SK-N-SH (cell line): ENCODE results near the gene EDIL3. TPM values are rescaled to one million over a fixed set of nuclear protein-coding genes. Genes with fewer than 3 reads are reported as not detected.

Experiments used
- CTCF ChIA-PET: fragments of 300-600, 350-600 bp; formaldehyde crosslinking; extraction: SDS; loops from one replicate; lab custom pipeline; 2021; lab: Yijun Ruan, JAX
- POLR2A ChIA-PET: fragments of 350-600 bp; sonication (Branson Sonifier 250); formaldehyde crosslinking; extraction: SDS; loops from one replicate; lab custom pipeline; 2020; ENCODE audit warnings: antibody characterized with exemption, inconsistent platforms; lab: Yijun Ruan, JAX
- DNase-seq: peaks from one replicate; pipeline ENCODE4 v3.0.0; 2012
- H2AFZ ChIP-seq: fragments of 200-600 bp; sonication (generic); 2 replicates; pipeline ENCODE4 v1.8.1; 2016; ENCODE audit warnings: antibody characterized with exemption, mild to moderate bottlenecking, low read depth
- H3F3A ChIP-seq: fragments of 200-600 bp; sonication (generic); replicated peaks from 2 replicates; pipeline ENCODE3; 2016; ENCODE audit warnings: antibody characterized with exemption, mild to moderate bottlenecking; ENCODE audit not compliant: insufficient read depth
- H3K27ac ChIP-seq, 2 experiments: fragments of 200-500 bp in 1 of 2; fragments of 200-600 bp in 1 of 2; sonication (Bioruptor generic) in 1 of 2; sonication (generic), shearing (Covaris generic) in 1 of 2; 2 replicates each; pipeline versions ENCODE4 v1.5.1 to v1.6.1; 2014 to 2016; ENCODE audit warnings: low read depth in 2 of 2, inconsistent platforms in 1 of 2, low read length in 1 of 2, mild to moderate bottlenecking in 1 of 2, mixed read lengths in 1 of 2
- H3K27me3 ChIP-seq: fragments of 200-600 bp; sonication (generic), shearing (Covaris generic); 2 replicates; pipeline ENCODE4 v1.6.1; 2016; ENCODE audit warnings: mixed run types; ENCODE audit not compliant: insufficient read depth
- H3K36me3 ChIP-seq, 2 experiments: fragments of 200-500 bp in 1 of 2; fragments of 200-600 bp in 1 of 2; sonication (Bioruptor generic) in 1 of 2; sonication (generic) in 1 of 2; replicated peaks in 1 of 2; 2 replicates each; pipeline versions ENCODE3 to v1.5.1; 2014 to 2016; ENCODE audit warnings: low read length in 1 of 2, mild to moderate bottlenecking in 1 of 2; ENCODE audit not compliant: insufficient read depth in 2 of 2, control insufficient read depth in 1 of 2
- H3K4me1 ChIP-seq, 2 experiments: fragments of 200-500 bp in 1 of 2; fragments of 200-600 bp in 1 of 2; sonication (Bioruptor generic) in 1 of 2; sonication (generic), shearing (Covaris generic) in 1 of 2; 2 replicates each; pipeline versions ENCODE4 v1.5.1 to v1.6.1; 2014 to 2016; ENCODE audit warnings: low read depth in 1 of 2, low read length in 1 of 2, mixed run types in 1 of 2; ENCODE audit not compliant: insufficient read depth in 2 of 2, control insufficient read depth in 1 of 2
- H3K4me2 ChIP-seq: fragments of 200-600 bp; sonication (generic), shearing (Covaris generic); 2 replicates; pipeline ENCODE4 v1.6.1; 2017; ENCODE audit warnings: mixed run types
- H3K4me3 ChIP-seq, 2 experiments: fragments of 200-500 bp in 1 of 2; fragments of 200-600 bp in 1 of 2; sonication (Bioruptor generic) in 1 of 2; sonication (generic), shearing (Covaris generic) in 1 of 2; 2 replicates each; pipeline versions ENCODE4 v1.5.1 to v1.8.1; 2014 to 2016; ENCODE audit warnings: low read depth in 2 of 2, inconsistent platforms in 1 of 2, low read length in 1 of 2, mild to moderate bottlenecking in 1 of 2, mixed read lengths in 1 of 2, moderate library complexity in 1 of 2
- H3K79me2 ChIP-seq: fragments of 200-600 bp; sonication (generic); 2 replicates; pipeline ENCODE4 v1.8.1; 2017; ENCODE audit warnings: mild to moderate bottlenecking; ENCODE audit not compliant: insufficient read depth
- H3K9ac ChIP-seq: fragments of 200-600 bp; sonication (generic); 2 replicates; pipeline ENCODE4 v1.6.1; 2017; ENCODE audit warnings: mixed run types
- H3K9me2 ChIP-seq: fragments of 200-600 bp; sonication (generic); 2 replicates; pipeline ENCODE4 v1.6.1; 2017; ENCODE audit warnings: mixed run types
- H3K9me3 ChIP-seq: fragments of 200-600 bp; sonication (generic); 2 replicates; pipeline ENCODE4 v1.6.1; 2017; ENCODE audit warnings: mixed run types, mild to moderate bottlenecking, moderate library complexity
- H4K20me1 ChIP-seq: fragments of 200-600 bp; sonication (generic); 2 replicates; pipeline ENCODE4 v1.6.1; 2017; ENCODE audit warnings: mild to moderate bottlenecking, mixed run types; ENCODE audit not compliant: insufficient read depth
- CHD2 ChIP-seq: fragments of 150-350 bp; IDR thresholded peaks from 2 replicates; pipeline ENCODE4 v1.6.1; 2018; ENCODE audit warnings: low read length; ENCODE audit not compliant: partially characterized antibody
- ELF1 ChIP-seq: IDR thresholded peaks from 2 replicates; pipeline ENCODE4 v1.4.0; 2012
- EZH2phosphoT487 ChIP-seq: fragments of 200-600 bp; sonication (generic); IDR thresholded peaks from 2 replicates; pipeline ENCODE4 v1.6.1; 2017; ENCODE audit warnings: low read depth, mixed run types, mild to moderate bottlenecking, antibody characterized with exemption, moderate library complexity, borderline replicate concordance
- GABPA ChIP-seq: IDR thresholded peaks from 2 replicates; pipeline ENCODE4 v1.4.0; 2012; ENCODE audit warnings: low read depth, mild to moderate bottlenecking
- JUND ChIP-seq: IDR thresholded peaks from 2 replicates; pipeline ENCODE4 v1.4.0; 2012
- MXI1 ChIP-seq: IDR thresholded peaks from 2 replicates; pipeline ENCODE4 v1.6.1; 2012; ENCODE audit warnings: mild to moderate bottlenecking, low read depth, low read length, improper control_type of control experiment
- POLR2AphosphoS5 ChIP-seq: IDR thresholded peaks from 2 replicates; pipeline ENCODE4 v1.6.1; 2012; ENCODE audit warnings: low read depth, low read length
- RAD21 ChIP-seq: IDR thresholded peaks from 2 replicates; pipeline ENCODE4 v1.6.1; 2012; ENCODE audit warnings: mild to moderate bottlenecking, low read length
- RFX5 ChIP-seq: IDR thresholded peaks from 2 replicates; pipeline ENCODE4 v1.6.1; 2012; ENCODE audit warnings: mild to moderate bottlenecking, improper control_type of control experiment, low read length
- SMC3 ChIP-seq: IDR thresholded peaks from 2 replicates; pipeline ENCODE4 v1.6.1; 2012; ENCODE audit warnings: low read depth, low read length, improper control_type of control experiment
- TAF1 ChIP-seq: IDR thresholded peaks from 2 replicates; pipeline ENCODE4 v1.6.1; 2012; ENCODE audit warnings: low read depth, mild to moderate bottlenecking, low read length, moderate library complexity, borderline replicate concordance
- TCF12 ChIP-seq: IDR thresholded peaks from 2 replicates; pipeline ENCODE4 v1.4.0; 2012
- YY1 ChIP-seq: IDR thresholded peaks from 2 replicates; pipeline ENCODE4 v1.4.0; 2012; ENCODE audit warnings: low read depth, mild to moderate bottlenecking
- WGBS: methylation state at CpG from one replicate; pipeline ENCODE4 v1.1.6; 2017; ENCODE audit warnings: low lambda C conversion rate; 5-methylcytosine and 5-hydroxymethylcytosine counted together
- polyA plus RNA-seq, 3 experiments: library from polyadenylated mRNA; depleted of rRNA; stranded (reverse); fragments of >200 nt; gene quantifications; 2 replicates each; pipeline ENCODE4 v1.2.3, GENCODE V29; 2012
- TF ChIP-seq, protein P1 (sequence below): IDR thresholded peaks from 2 replicates; pipeline ENCODE4 v1.4.0; 2012; ENCODE audit warnings: low read depth, borderline replicate concordance
- TF ChIP-seq, protein P2 (sequence below): IDR thresholded peaks from 2 replicates; pipeline ENCODE4; 2012
- TF ChIP-seq, protein P3 (sequence below): fragments of 200-600 bp; sonication (generic); IDR thresholded peaks from 2 replicates; pipeline ENCODE4 v1.6.1; 2017; ENCODE audit warnings: antibody characterized with exemption, mild to moderate bottlenecking, moderate library complexity
- TF ChIP-seq, protein P4 (sequence below): fragments of 150-350 bp; IDR thresholded peaks from 2 replicates; pipeline ENCODE4 v1.6.1; 2017; ENCODE audit warnings: antibody characterized with exemption, low read length, low read depth, borderline replicate concordance

EDIL3 gene
- polyA plus RNA-seq, 1 of the 3 experiments (the other 2 are of a cell fraction) = 51.5 TPM

DNA sequence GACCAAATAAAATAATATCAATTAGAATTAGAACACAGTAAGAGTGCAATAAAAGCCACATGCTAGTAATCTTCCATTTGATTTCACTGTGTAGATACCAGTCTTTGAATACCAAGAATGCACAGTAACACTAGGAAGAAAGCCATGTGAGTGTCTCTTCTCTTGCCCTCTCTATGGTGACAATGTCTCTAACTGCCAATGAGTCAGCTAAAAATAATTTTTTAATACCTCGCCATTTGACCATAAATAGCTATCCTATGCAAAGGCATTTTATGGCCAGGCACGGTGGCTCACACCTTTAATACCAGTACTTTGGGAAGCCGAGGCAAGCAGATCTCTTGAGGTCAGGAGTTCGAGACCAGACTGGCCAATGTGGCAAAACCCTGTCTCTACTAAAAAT lies 30.6 kb downstream of the EDIL3 start:
- H3K4me3 ChIP-seq = no peak overlapping the region
- H3K4me1 ChIP-seq = 0 out of 4 replicates have a peak, but pooled peaks cover 0 to under 1% of the 10 kb centered on the region in 2 experiments
- peaks cover 0 to 21% of the 10 kb centered on the region in 2 experiments for H3K36me3 ChIP-seq
- no peak overlapping the region for H3K27ac ChIP-seq
- no peak for DNase-seq
- H3F3A ChIP-seq = peaks cover 15% of the 10 kb centered on the region
- CTCF ChIA-PET = no interaction called here
- no peaks in the 10 kb centered on the region for H4K20me1 ChIP-seq
- no peak overlapping the region for H3K9ac ChIP-seq
- no peak for TF ChIP-seq SMC3
- no peak for TF ChIP-seq CHD2
- TF ChIP-seq, protein P1, sequence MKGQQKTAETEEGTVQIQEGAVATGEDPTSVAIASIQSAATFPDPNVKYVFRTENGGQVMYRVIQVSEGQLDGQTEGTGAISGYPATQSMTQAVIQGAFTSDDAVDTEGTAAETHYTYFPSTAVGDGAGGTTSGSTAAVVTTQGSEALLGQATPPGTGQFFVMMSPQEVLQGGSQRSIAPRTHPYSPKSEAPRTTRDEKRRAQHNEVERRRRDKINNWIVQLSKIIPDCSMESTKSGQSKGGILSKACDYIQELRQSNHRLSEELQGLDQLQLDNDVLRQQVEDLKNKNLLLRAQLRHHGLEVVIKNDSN = no peak
- TF ChIP-seq RAD21 = no peak
- TF ChIP-seq, all 33 proteins: peak for 0
- Histone ChIP-seq H3K79me2 (peaks cover 67% of the 10 kb centered on the region), H3K9me3 (no peaks in the 10 kb centered on the region), H3K4me2 (no peak overlapping the region), H3K9me2 (no peaks in the 10 kb centered on the region), H2AFZ (no peak overlapping the region), H3K27me3 (no peaks in the 10 kb centered on the region)
- POLR2A ChIA-PET = no interaction called here
- WGBS = 66% methylated on average over 4 of the region's 4 CpGs

DNA sequence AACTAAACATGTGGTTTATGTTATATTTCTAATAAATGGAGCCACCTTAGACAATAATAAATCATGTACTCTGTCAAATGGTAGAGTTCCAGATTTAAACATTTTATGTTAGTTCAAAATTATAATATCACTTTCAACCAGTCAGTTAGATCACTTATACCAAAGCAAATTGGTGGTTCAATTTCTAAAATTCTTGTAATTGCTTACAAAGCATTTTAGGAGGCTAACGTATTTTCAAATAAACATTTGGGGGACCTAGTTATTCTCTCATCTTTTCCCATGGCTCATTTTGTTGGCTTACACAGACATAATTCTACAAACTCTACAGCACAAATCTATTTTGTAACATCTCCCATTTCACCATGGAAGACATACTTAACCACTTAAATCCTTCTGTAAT lies 39.9 kb downstream of the EDIL3 start:
- ChIA-PET CTCF (no interaction called here), POLR2A (no interaction called here)
- H2AFZ ChIP-seq = no peak overlapping the region
- H3K9ac ChIP-seq = no peak overlapping the region
- H3F3A ChIP-seq = peaks cover 5% of the 10 kb centered on the region
- no peak overlapping the region for H3K4me3 ChIP-seq
- no peaks in the 10 kb centered on the region for H3K27me3 ChIP-seq
- H3K9me3 ChIP-seq = no peaks in the 10 kb centered on the region
- H3K27ac ChIP-seq = no peak overlapping the region
- TF ChIP-seq ELF1 (no peak), RFX5 (no peak), TAF1 (no peak), GABPA (no peak), YY1 (no peak), MXI1 (no peak), JUND (no peak), TCF12 (no peak), POLR2AphosphoS5 (no peak), EZH2phosphoT487 (no peak)
- TF ChIP-seq, protein P2, sequence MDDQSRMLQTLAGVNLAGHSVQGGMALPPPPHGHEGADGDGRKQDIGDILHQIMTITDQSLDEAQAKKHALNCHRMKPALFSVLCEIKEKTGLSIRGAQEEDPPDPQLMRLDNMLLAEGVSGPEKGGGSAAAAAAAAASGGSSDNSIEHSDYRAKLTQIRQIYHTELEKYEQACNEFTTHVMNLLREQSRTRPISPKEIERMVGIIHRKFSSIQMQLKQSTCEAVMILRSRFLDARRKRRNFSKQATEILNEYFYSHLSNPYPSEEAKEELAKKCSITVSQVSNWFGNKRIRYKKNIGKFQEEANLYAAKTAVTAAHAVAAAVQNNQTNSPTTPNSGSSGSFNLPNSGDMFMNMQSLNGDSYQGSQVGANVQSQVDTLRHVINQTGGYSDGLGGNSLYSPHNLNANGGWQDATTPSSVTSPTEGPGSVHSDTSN = no peak
- TF ChIP-seq, protein P3, sequence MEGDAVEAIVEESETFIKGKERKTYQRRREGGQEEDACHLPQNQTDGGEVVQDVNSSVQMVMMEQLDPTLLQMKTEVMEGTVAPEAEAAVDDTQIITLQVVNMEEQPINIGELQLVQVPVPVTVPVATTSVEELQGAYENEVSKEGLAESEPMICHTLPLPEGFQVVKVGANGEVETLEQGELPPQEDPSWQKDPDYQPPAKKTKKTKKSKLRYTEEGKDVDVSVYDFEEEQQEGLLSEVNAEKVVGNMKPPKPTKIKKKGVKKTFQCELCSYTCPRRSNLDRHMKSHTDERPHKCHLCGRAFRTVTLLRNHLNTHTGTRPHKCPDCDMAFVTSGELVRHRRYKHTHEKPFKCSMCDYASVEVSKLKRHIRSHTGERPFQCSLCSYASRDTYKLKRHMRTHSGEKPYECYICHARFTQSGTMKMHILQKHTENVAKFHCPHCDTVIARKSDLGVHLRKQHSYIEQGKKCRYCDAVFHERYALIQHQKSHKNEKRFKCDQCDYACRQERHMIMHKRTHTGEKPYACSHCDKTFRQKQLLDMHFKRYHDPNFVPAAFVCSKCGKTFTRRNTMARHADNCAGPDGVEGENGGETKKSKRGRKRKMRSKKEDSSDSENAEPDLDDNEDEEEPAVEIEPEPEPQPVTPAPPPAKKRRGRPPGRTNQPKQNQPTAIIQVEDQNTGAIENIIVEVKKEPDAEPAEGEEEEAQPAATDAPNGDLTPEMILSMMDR = no peak
- TF ChIP-seq, protein P4, sequence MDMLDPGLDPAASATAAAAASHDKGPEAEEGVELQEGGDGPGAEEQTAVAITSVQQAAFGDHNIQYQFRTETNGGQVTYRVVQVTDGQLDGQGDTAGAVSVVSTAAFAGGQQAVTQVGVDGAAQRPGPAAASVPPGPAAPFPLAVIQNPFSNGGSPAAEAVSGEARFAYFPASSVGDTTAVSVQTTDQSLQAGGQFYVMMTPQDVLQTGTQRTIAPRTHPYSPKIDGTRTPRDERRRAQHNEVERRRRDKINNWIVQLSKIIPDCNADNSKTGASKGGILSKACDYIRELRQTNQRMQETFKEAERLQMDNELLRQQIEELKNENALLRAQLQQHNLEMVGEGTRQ = no peak
- H3K4me1 ChIP-seq = peaks cover 0 to 7% of the 10 kb centered on the region in 2 experiments; a peak in 2 of 4 replicates
- H3K9me2 ChIP-seq = no peaks in the 10 kb centered on the region
- DNase-seq = no peak
- no peak overlapping the region for H3K4me2 ChIP-seq
- no peaks in the 10 kb centered on the region for H3K36me3 ChIP-seq
- H3K79me2 ChIP-seq = peaks cover 69% of the 10 kb centered on the region
- H4K20me1 ChIP-seq = no peaks in the 10 kb centered on the region
- 70% methylated on average over 1 of the region's 1 CpG for WGBS
